RPMI7951 (cell line): Measurements from ENCODE around the gene TSG101. TPM values are rescaled to one million over a fixed set of nuclear protein-coding genes. Genes with fewer than 3 reads are reported as not detected.

Experiments
- total RNA-seq: library from RNA; depleted of rRNA; stranded (reverse); fragments of >200 nt; shearing (Covaris generic); gene quantifications from 2 replicates; pipeline ENCODE4 v1.2.3, GENCODE V29; 2014; rRNA removed

The TSG101 gene
- total RNA-seq, 1 experiment from 2014 or later: 90.1 TPM

Other genes with a start within 250 kb of the TSG101 start
- gene HPS5, start 204.8 kb downstream of the TSG101 start, total RNA-seq: 16.0 and 16.5 TPM in 2 replicates
- gene GTF2H1, start 204.4 kb downstream of the TSG101 start, total RNA-seq: 53.6 and 74.5 TPM in 2 replicates
- 1,614 and 1,664 TPM in 2 replicates for gene LDHA, start 132.4 kb downstream of the TSG101 start, total RNA-seq
- gene LDHC, start 114.6 kb downstream of the TSG101 start, total RNA-seq: 0.29 TPM in 1 of 2 replicates, not detected in the other
- not detected in 2 replicates for gene LDHAL6A, start 71.1 kb downstream of the TSG101 start, total RNA-seq
- gene UEVLD, start 61.8 kb upstream of the TSG101 start, total RNA-seq: 26.4 and 27.9 TPM in 2 replicates
- gene MISFA, start 72.8 kb upstream of the TSG101 start, total RNA-seq: 0.60 TPM in 1 of 2 replicates, not detected in the other
- 10.7 and 11.7 TPM in 2 replicates for gene SPTY2D1, start 107.4 kb upstream of the TSG101 start, total RNA-seq
- 0.12 and 0.49 TPM in 2 replicates for gene TMEM86A, start 171.8 kb upstream of the TSG101 start, total RNA-seq
- not detected in 2 replicates for gene IGSF22, start 199.2 kb upstream of the TSG101 start, total RNA-seq